Epithelial cell of esophagus (primary cell): ENCODE results near the gene IMP4.

Source experiments
- DNase-seq: peaks from one replicate; pipeline ENCODE4 v3.0.0; 2010; ENCODE audit warnings: low read depth
- H3K4me3 ChIP-seq: 2 replicates; pipeline ENCODE4 v1.5.1; 2011; ENCODE audit warnings: mild to moderate bottlenecking, low read length, control low read depth
- CTCF ChIP-seq: IDR thresholded peaks from 2 replicates; pipeline ENCODE4 v1.5.1; 2011; ENCODE audit warnings: low read depth, mild to moderate bottlenecking, low read length, control low read depth, inconsistent platforms; ENCODE audit not compliant: insufficient read depth; ENCODE audit errors: missing control alignments

Gene IMP4

GRCh38 chr2:130347220-130347925 lies 4.7 kb downstream of the IMP4 start:
- TF ChIP-seq CTCF = no peak
- H3K4me3 ChIP-seq = no peak overlapping the region
- DNase-seq = no peak

GRCh38 chr2:130349174-130349573 lies 6.5 kb downstream of the IMP4 start:
- DNase-seq = no peak
- no peak for TF ChIP-seq CTCF
- no peak overlapping the region for H3K4me3 ChIP-seq

GRCh38 chr2:130351711-130352110 lies 9.0 kb downstream of the IMP4 start:
- H3K4me3 ChIP-seq = no peak overlapping the region
- no peak for DNase-seq
- no peak for TF ChIP-seq CTCF

GRCh38 chr2:130352237-130352636 lies 9.5 kb downstream of the IMP4 start:
- no peak for DNase-seq
- no peak for TF ChIP-seq CTCF
- H3K4me3 ChIP-seq = no peak overlapping the region

- H3K4me3 ChIP-seq = no peak overlapping the region
- no peak for TF ChIP-seq CTCF
- DNase-seq = no peak
Observed at GRCh38 chr2:130353291-130354138, 10.8 kb downstream of the IMP4 start.

GRCh38 chr2:130354139-130354428 lies 11.4 kb downstream of the IMP4 start:
- H3K4me3 ChIP-seq = no peak overlapping the region
- DNase-seq = no peak
- TF ChIP-seq CTCF = no peak
